ENCODE measurements around the gene HNRNPLL. TPM values are rescaled to one million over a fixed set of nuclear protein-coding genes. Genes with fewer than 3 reads are reported as not detected.

Gene HNRNPLL
- total RNA-seq, 1 donor from 2014 or later = 55.9 TPM

DNA sequence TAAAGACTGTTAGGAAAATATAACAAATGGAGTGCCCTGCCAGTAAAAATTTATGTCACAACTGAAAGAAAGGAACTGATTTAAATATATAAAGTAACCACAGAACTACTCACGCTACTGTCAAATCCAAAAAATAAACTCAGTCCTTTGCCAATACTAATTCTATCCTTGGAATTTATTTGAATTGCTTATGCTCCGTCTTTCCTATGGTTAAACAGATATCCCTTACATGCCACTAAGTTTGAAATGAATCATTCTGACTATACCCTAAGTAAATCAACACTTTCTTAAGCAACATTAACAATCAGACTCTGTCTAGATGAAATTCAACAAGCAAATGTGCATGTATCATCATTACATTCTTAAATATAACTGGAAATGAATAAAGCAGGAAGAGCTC, 9.8 kb downstream of the HNRNPLL start:
- H3K36me3 Mint-ChIP-seq (ENCODE audit: low read depth, unreplicated experiment) = peaks cover 3% of the 10 kb centered on the region
- H3K9ac ChIP-seq (ENCODE audit: low read length) = no peak overlapping the region
- H3K36me3 ChIP-seq (ENCODE audit: insufficient read depth, low read length) = no peaks in the 10 kb centered on the region
- no peaks in the 10 kb centered on the region for H3K9me3 ChIP-seq (ENCODE audit: insufficient read depth, low read depth, low read length)
- no peak overlapping the region for H2AFZ ChIP-seq (ENCODE audit: low read depth, low read length)
- H3K79me2 ChIP-seq (ENCODE audit: insufficient read depth, low read length) = peaks cover 98% of the 10 kb centered on the region
- H3K27me3 Mint-ChIP-seq (ENCODE audit: low read depth, unreplicated experiment) = no peaks in the 10 kb centered on the region
- H3K27ac Mint-ChIP-seq (ENCODE audit: unreplicated experiment) = no peak overlapping the region
- TF ChIP-seq, protein P1, sequence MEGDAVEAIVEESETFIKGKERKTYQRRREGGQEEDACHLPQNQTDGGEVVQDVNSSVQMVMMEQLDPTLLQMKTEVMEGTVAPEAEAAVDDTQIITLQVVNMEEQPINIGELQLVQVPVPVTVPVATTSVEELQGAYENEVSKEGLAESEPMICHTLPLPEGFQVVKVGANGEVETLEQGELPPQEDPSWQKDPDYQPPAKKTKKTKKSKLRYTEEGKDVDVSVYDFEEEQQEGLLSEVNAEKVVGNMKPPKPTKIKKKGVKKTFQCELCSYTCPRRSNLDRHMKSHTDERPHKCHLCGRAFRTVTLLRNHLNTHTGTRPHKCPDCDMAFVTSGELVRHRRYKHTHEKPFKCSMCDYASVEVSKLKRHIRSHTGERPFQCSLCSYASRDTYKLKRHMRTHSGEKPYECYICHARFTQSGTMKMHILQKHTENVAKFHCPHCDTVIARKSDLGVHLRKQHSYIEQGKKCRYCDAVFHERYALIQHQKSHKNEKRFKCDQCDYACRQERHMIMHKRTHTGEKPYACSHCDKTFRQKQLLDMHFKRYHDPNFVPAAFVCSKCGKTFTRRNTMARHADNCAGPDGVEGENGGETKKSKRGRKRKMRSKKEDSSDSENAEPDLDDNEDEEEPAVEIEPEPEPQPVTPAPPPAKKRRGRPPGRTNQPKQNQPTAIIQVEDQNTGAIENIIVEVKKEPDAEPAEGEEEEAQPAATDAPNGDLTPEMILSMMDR (IDR thresholded peaks at IDR 0.05; ENCODE audit: insufficient read depth, low read depth, low read length) = no peak
- no peak for TF ChIP-seq EZH2 (IDR thresholded peaks at IDR 0.05; ENCODE audit: insufficient read depth, low read length)
- peaks cover 2% of the 10 kb centered on the region for H3K4me1 Mint-ChIP-seq (ENCODE audit: low read depth, unreplicated experiment)
- peaks cover 91% of the 10 kb centered on the region for H4K20me1 ChIP-seq (ENCODE audit: insufficient read depth, low read length)
- no peak overlapping the region for H3K4me3 ChIP-seq (ENCODE audit: insufficient read depth, low read depth, low read length)
- no peak overlapping the region for H3K4me3 Mint-ChIP-seq (ENCODE audit: unreplicated experiment)
- H3K9me3 Mint-ChIP-seq (ENCODE audit: unreplicated experiment) = no peaks in the 10 kb centered on the region
- peaks cover 5% of the 10 kb centered on the region for H3K4me1 ChIP-seq (ENCODE audit: insufficient read depth, low read length)
- DNase-seq (ENCODE audit: low read depth) = peak; percentile 55
- no peak overlapping the region for H3K27ac ChIP-seq (ENCODE audit: low read depth, low read length)
- FAIRE-seq = peak; percentile 29
- no peaks in the 10 kb centered on the region for H3K27me3 ChIP-seq (ENCODE audit: insufficient read depth, low read length)
- H3K4me2 ChIP-seq (ENCODE audit: low read length) = peak overlapping the region; percentile 28

- no peaks in the 10 kb centered on the region for H3K4me1 Mint-ChIP-seq (ENCODE audit: low read depth, unreplicated experiment)
- H3K27ac Mint-ChIP-seq (ENCODE audit: unreplicated experiment) = no peak overlapping the region
- DNase-seq (ENCODE audit: low read depth) = no peak
Measured at GRCh38 chr2:38591152-38591551, 11.6 kb downstream of the HNRNPLL start.

GRCh38 chr2:38590053-38590452, 12.7 kb downstream of the HNRNPLL start:
- Histone ChIP-seq H3K27me3 (ENCODE audit: insufficient read depth, low read length) (no peaks in the 10 kb centered on the region), H3K79me2 (ENCODE audit: insufficient read depth, low read length) (peaks cover 99% of the 10 kb centered on the region), H3K4me2 (ENCODE audit: low read length) (no peak overlapping the region), H3K9me3 (ENCODE audit: insufficient read depth, low read depth, low read length) (no peaks in the 10 kb centered on the region), H3K4me1 (ENCODE audit: insufficient read depth, low read length) (peaks cover 5% of the 10 kb centered on the region), H3K27ac (ENCODE audit: low read depth, low read length) (no peak overlapping the region), H2AFZ (ENCODE audit: low read depth, low read length) (no peak overlapping the region), H3K36me3 (ENCODE audit: insufficient read depth, low read length) (peaks cover 3% of the 10 kb centered on the region), H3K4me3 (ENCODE audit: insufficient read depth, low read depth, low read length) (no peak overlapping the region), H4K20me1 (ENCODE audit: insufficient read depth, low read length) (peaks cover 92% of the 10 kb centered on the region), H3K9ac (ENCODE audit: low read length) (no peak overlapping the region)
- Mint-ChIP-seq H3K36me3 (ENCODE audit: low read depth, unreplicated experiment) (peaks cover 3% of the 10 kb centered on the region), H3K9me3 (ENCODE audit: unreplicated experiment) (no peaks in the 10 kb centered on the region), H3K4me3 (ENCODE audit: unreplicated experiment) (no peak overlapping the region), H3K27me3 (ENCODE audit: low read depth, unreplicated experiment) (no peaks in the 10 kb centered on the region), H3K27ac (ENCODE audit: unreplicated experiment) (no peak overlapping the region), H3K4me1 (ENCODE audit: low read depth, unreplicated experiment) (no peaks in the 10 kb centered on the region)
- TF ChIP-seq EZH2 (IDR thresholded peaks at IDR 0.05; ENCODE audit: insufficient read depth, low read length) = no peak
- TF ChIP-seq, protein P1 (IDR thresholded peaks at IDR 0.05; ENCODE audit: insufficient read depth, low read depth, low read length) = peak; percentile 30
- peak; percentile 45 for FAIRE-seq
- no peak for DNase-seq (ENCODE audit: low read depth)

More at GRCh38 chr2:38591152-38591551, 11.6 kb downstream of the HNRNPLL start:
- peaks cover 3% of the 10 kb centered on the region for H3K36me3 Mint-ChIP-seq (ENCODE audit: low read depth, unreplicated experiment)
- H3K9ac ChIP-seq (ENCODE audit: low read length) = no peak overlapping the region
- no peak overlapping the region for H3K4me3 ChIP-seq (ENCODE audit: insufficient read depth, low read depth, low read length)
- no peak overlapping the region for H3K4me3 Mint-ChIP-seq (ENCODE audit: unreplicated experiment)
- no peaks in the 10 kb centered on the region for H3K9me3 Mint-ChIP-seq (ENCODE audit: unreplicated experiment)
- H3K27ac ChIP-seq (ENCODE audit: low read depth, low read length) = no peak overlapping the region
- H3K79me2 ChIP-seq (ENCODE audit: insufficient read depth, low read length) = peaks cover 99% of the 10 kb centered on the region
- no peak for FAIRE-seq
- no peak overlapping the region for H2AFZ ChIP-seq (ENCODE audit: low read depth, low read length)
- H4K20me1 ChIP-seq (ENCODE audit: insufficient read depth, low read length) = peaks cover 88% of the 10 kb centered on the region
- peak overlapping the region; percentile 21 for H3K4me2 ChIP-seq (ENCODE audit: low read length)
- H3K9me3 ChIP-seq (ENCODE audit: insufficient read depth, low read depth, low read length) = no peaks in the 10 kb centered on the region
- no peaks in the 10 kb centered on the region for H3K27me3 Mint-ChIP-seq (ENCODE audit: low read depth, unreplicated experiment)
- peaks cover 5% of the 10 kb centered on the region for H3K4me1 ChIP-seq (ENCODE audit: insufficient read depth, low read length)
- TF ChIP-seq, protein P1 (IDR thresholded peaks at IDR 0.05; ENCODE audit: insufficient read depth, low read depth, low read length) = no peak
- TF ChIP-seq EZH2 (IDR thresholded peaks at IDR 0.05; ENCODE audit: insufficient read depth, low read length) = no peak
- H3K36me3 ChIP-seq (ENCODE audit: insufficient read depth, low read length) = no peaks in the 10 kb centered on the region
- no peaks in the 10 kb centered on the region for H3K27me3 ChIP-seq (ENCODE audit: insufficient read depth, low read length)

Measured in astrocyte (in vitro differentiated cells and primary cell).